PC-9 (cell line): ENCODE results near the gene HCFC2. TPM values are rescaled to one million over a fixed set of nuclear protein-coding genes. Genes with fewer than 3 reads are reported as not detected.

Experiments
- BruUV-seq: library from RNA; stranded (reverse); fragments of 400-500 nt; replicated peaks from 2 replicates; lab custom pipeline; 2021; lab: Mats Ljungman, UMichigan
- CTCF ChIA-PET: fragments of 300-600 bp; sonication (Branson Sonifier 250); formaldehyde crosslinking; loops from one replicate; lab custom pipeline; 2022; ENCODE audit warnings: antibody characterized with exemption; lab: Charles Lee
- POLR2A ChIA-PET: fragments of 300-600 bp; sonication (Branson Sonifier 250); formaldehyde crosslinking; loops from one replicate; lab custom pipeline; 2022; ENCODE audit warnings: antibody characterized with exemption; ENCODE audit not compliant: unreplicated experiment; lab: Charles Lee
- DNase-seq, 2 experiments: peaks; one replicate each; pipeline versions ENCODE4 v3.0.0 to v3.0.0-alpha.2; 2015 to 2022; ENCODE audit warnings: mixed read lengths in 1 of 2
- H2AFZ ChIP-seq: fragments of 200-600 bp; sonication (generic); 2 replicates; pipeline ENCODE4 v1.8.1; 2017; ENCODE audit warnings: antibody characterized with exemption
- H3F3A ChIP-seq: fragments of 200-600 bp; sonication (generic); 2 replicates; pipeline ENCODE4 v1.8.1; 2017; ENCODE audit warnings: antibody characterized with exemption, mild to moderate bottlenecking, low read depth; ENCODE audit not compliant: insufficient read depth
- H3K27ac ChIP-seq: fragments of 200-600 bp; sonication (generic); 2 replicates; pipeline ENCODE4 v1.6.1; 2016; ENCODE audit warnings: mixed run types
- H3K27me3 ChIP-seq: fragments of 200-600 bp; sonication (generic); 2 replicates; pipeline ENCODE4 v1.6.1; 2016; ENCODE audit warnings: low read depth, mixed run types; ENCODE audit not compliant: insufficient read depth
- H3K36me3 ChIP-seq: fragments of 200-600 bp; sonication (generic); 2 replicates; pipeline ENCODE4 v1.6.1; 2016; ENCODE audit warnings: low read depth, mixed run types
- H3K4me1 ChIP-seq: fragments of 200-600 bp; sonication (generic); replicated peaks from 2 replicates; pipeline ENCODE4 v1.6.1; 2016; ENCODE audit warnings: mixed run types; ENCODE audit not compliant: insufficient read depth
- H3K4me2 ChIP-seq: fragments of 200-600 bp; sonication (generic); 2 replicates; pipeline ENCODE4 v1.6.1; 2017; ENCODE audit warnings: mixed run types
- H3K4me3 ChIP-seq: fragments of 200-600 bp; sonication (generic); 2 replicates; pipeline ENCODE4 v1.6.1; 2016; ENCODE audit warnings: mixed run types
- H3K79me2 ChIP-seq: fragments of 200-600 bp; sonication (generic); 2 replicates; pipeline ENCODE4 v1.6.1; 2017; ENCODE audit warnings: low read depth, mixed run types
- H3K9me2 ChIP-seq: fragments of 200-600 bp; sonication (generic); 2 replicates; pipeline ENCODE4 v1.8.1; 2017; ENCODE audit warnings: mild to moderate bottlenecking; ENCODE audit not compliant: insufficient read depth
- H3K9me3 ChIP-seq: fragments of 200-600 bp; sonication (generic); 2 replicates; pipeline ENCODE4 v1.8.1; 2016; ENCODE audit warnings: low read depth; ENCODE audit not compliant: insufficient read depth
- H4K20me1 ChIP-seq: fragments of 200-600 bp; sonication (generic); 2 replicates; pipeline ENCODE4 v1.8.1; 2017; ENCODE audit not compliant: insufficient read depth
- CTCF ChIP-seq: fragments of 200-600 bp; sonication (generic); conservative IDR thresholded peaks from 2 replicates; pipeline ENCODE4 v1.6.1; 2017; ENCODE audit warnings: mixed run types, antibody characterized with exemption, mild to moderate bottlenecking, moderate library complexity
- EZH2 ChIP-seq: fragments of 200-600 bp; sonication (generic); IDR thresholded peaks from 2 replicates; pipeline ENCODE4 v1.8.0; 2017; ENCODE audit warnings: antibody characterized with exemption, low read depth
- intact Hi-C: fragments of 100-400 bp; cut with micrococcal nuclease; formaldehyde crosslinking; loops from one replicate; pipeline ENCODE4 v1.10.0; 2022; ENCODE audit not compliant: unreplicated experiment
- total RNA-seq: library from RNA; stranded (reverse); gene quantifications from 2 replicates; pipeline ENCODE4 v1.2.3, GENCODE V29; 2021

HCFC2 gene
- total RNA-seq, 1 experiment from 2014 or later = 2.4 TPM

GRCh38 chr12:104136577-104136976, 72.2 kb downstream of the HCFC2 start:
- Histone ChIP-seq H3K9me3 (no peaks in the 10 kb centered on the region), H2AFZ (peak overlapping the region; percentile 77), H3K9me2 (no peaks in the 10 kb centered on the region), H3K27me3 (no peaks in the 10 kb centered on the region), H3K79me2 (peaks cover 33% of the 10 kb centered on the region), H3K4me3 (peak overlapping the region; percentile 78), H3K4me2 (peak overlapping the region; percentile 97), H3K36me3 (peaks cover 11% of the 10 kb centered on the region; the same call in 1 of the 2 replicates), H3K27ac (no peak overlapping the region), H4K20me1 (no peaks in the 10 kb centered on the region), H3K4me1 (peaks cover 26% of the 10 kb centered on the region), H3F3A (peaks cover 14% of the 10 kb centered on the region; the same call in 1 of the 2 replicates)
- CTCF ChIA-PET = no interaction called here
- no peak for DNase-seq
- TF ChIP-seq CTCF (no peak), EZH2 (no peak)
- intact Hi-C loops = loop anchor here (10.0 kb wide), 1 partner anchor 178 kb away; no protein-coding TSS in a partner anchor
- POLR2A ChIA-PET = no interaction called here
- BruUV-seq = TSS peak; percentile 44

- peaks cover 26% of the 10 kb centered on the region for H3K4me1 ChIP-seq
- DNase-seq = peak; percentile 28 to 37
- POLR2A ChIA-PET = interaction anchor here (0.6 to 1.4 kb wide), 3 partner anchors 40 to 81 kb away, joined by 3 to 8 read pairs (median 7); no protein-coding TSS in a partner anchor
These were observed 72.9 kb downstream of the HCFC2 start for GRCh38 chr12:104137001-104137901.

More at GRCh38 chr12:104137001-104137901, 72.9 kb downstream of the HCFC2 start:
- peaks cover 33% of the 10 kb centered on the region for H3K79me2 ChIP-seq
- H3F3A ChIP-seq = peaks cover 13% of the 10 kb centered on the region; the same call in 1 of the 2 replicates
- no peaks in the 10 kb centered on the region for H4K20me1 ChIP-seq
- CTCF ChIA-PET = no interaction called here
- peak overlapping the region; percentile 15; the same call in 1 of the 2 replicates for H3K27ac ChIP-seq
- H2AFZ ChIP-seq = peak overlapping the region; percentile 77
- H3K27me3 ChIP-seq = no peaks in the 10 kb centered on the region
- peak overlapping the region; percentile 78 for H3K4me3 ChIP-seq
- no TSS peak for BruUV-seq
- no peak for TF ChIP-seq CTCF
- TF ChIP-seq EZH2 = no peak
- intact Hi-C loops = loop anchor here (10.0 kb wide), 1 partner anchor 178 kb away; no protein-coding TSS in a partner anchor
- no peaks in the 10 kb centered on the region for H3K9me3 ChIP-seq
- no peaks in the 10 kb centered on the region for H3K9me2 ChIP-seq
- peak overlapping the region; percentile 97 for H3K4me2 ChIP-seq
- H3K36me3 ChIP-seq = peaks cover 9% of the 10 kb centered on the region; the same call in 1 of the 2 replicates
